HEK293 (cell line): Measurements from ENCODE around the gene CACNA1C.
A peak's percentile ranks its signal among the peaks of the same experiment; 100 is the strongest.

Experiments
- CTCF ChIA-PET: fragments of 350-600 bp; formaldehyde crosslinking; extraction: SDS; loops from one replicate; lab custom pipeline; 2021; ENCODE audit warnings: antibody characterized with exemption; lab: Yijun Ruan, JAX
- POLR2A ChIA-PET: fragments of 300-600 bp; formaldehyde crosslinking; extraction: SDS; loops from one replicate; lab custom pipeline; 2020; ENCODE audit warnings: antibody characterized with exemption, inconsistent platforms; lab: Yijun Ruan, JAX
- H3K27ac ChIP-seq: fragments of 200-500 bp; sonication (Bioruptor generic); 2 replicates; pipeline ENCODE4 v1.5.1; 2014; ENCODE audit warnings: low read depth, low read length, control low read depth, inconsistent platforms; ENCODE audit errors: extremely low read depth
- H3K36me3 ChIP-seq, 2 experiments: fragments of 200-500 bp in 1 of 2; sonication (Bioruptor generic) in 1 of 2; 1 replicate in 1 of 2; 2 replicates in 1 of 2; pipeline ENCODE4 v1.5.1; 2014 to 2017; ENCODE audit warnings: inconsistent platforms in 2 of 2, low read length in 2 of 2; ENCODE audit not compliant: control insufficient read depth in 2 of 2, insufficient read depth in 1 of 2
- H3K4me1 ChIP-seq: fragments of 200-500 bp; sonication (Bioruptor generic); 2 replicates; pipeline ENCODE4 v1.5.1; 2014; ENCODE audit warnings: mild to moderate bottlenecking, low read length, inconsistent platforms; ENCODE audit not compliant: control insufficient read depth, insufficient read depth
- H3K4me3 ChIP-seq: 2 replicates; pipeline ENCODE4 v1.5.1; 2011; ENCODE audit warnings: low read depth, mild to moderate bottlenecking, control low read depth, low read length, moderate library complexity
- H3K9me3 ChIP-seq: fragments of 200-500 bp; sonication (Bioruptor generic); 2 replicates; pipeline ENCODE4 v1.5.1; 2014; ENCODE audit warnings: low read depth, low read length, inconsistent platforms; ENCODE audit not compliant: control insufficient read depth, insufficient read depth
- ATF2 ChIP-seq: fragments of 450-650 bp; formaldehyde crosslinking; IDR thresholded peaks from 2 replicates; pipeline ENCODE4 v1.5.1; 2016; ENCODE audit warnings: missing biosample characterization, missing genetic modification characterization, low read depth
- HOXD13 ChIP-seq: sonication (generic); formaldehyde crosslinking; IDR thresholded peaks from 2 replicates; pipeline ENCODE4 v1.8.0; 2022; ENCODE audit warnings: missing genetic modification reagents, borderline replicate concordance
- ZBTB8A ChIP-seq: fragments of 450-650 bp; formaldehyde crosslinking; IDR thresholded peaks from 2 replicates; pipeline ENCODE4 v1.5.1; 2016; ENCODE audit warnings: missing biosample characterization, missing genetic modification characterization
- ZFP69B ChIP-seq: fragments of 450-650 bp; formaldehyde crosslinking; IDR thresholded peaks from 2 replicates; pipeline ENCODE4 v1.5.1; 2016; ENCODE audit warnings: missing biosample characterization, missing genetic modification characterization
- ZIC2 ChIP-seq: fragments of 450-650 bp; formaldehyde crosslinking; IDR thresholded peaks from 2 replicates; pipeline ENCODE4 v1.5.1; 2016; ENCODE audit warnings: missing biosample characterization, missing genetic modification characterization
- ZNF391 ChIP-seq: fragments of 450-650 bp; formaldehyde crosslinking; IDR thresholded peaks from 2 replicates; pipeline ENCODE4 v1.5.1; 2016; ENCODE audit warnings: low read depth, missing biosample characterization, missing genetic modification characterization, borderline replicate concordance
- ZNF549 ChIP-seq: fragments of 450-650 bp; IDR thresholded peaks from 2 replicates; pipeline ENCODE4 v1.5.1; 2018; ENCODE audit warnings: missing biosample characterization, missing genetic modification characterization, mild to moderate bottlenecking, inconsistent platforms, moderate library complexity
- ZNF707 ChIP-seq: fragments of 450-650 bp; formaldehyde crosslinking; IDR thresholded peaks from 2 replicates; pipeline ENCODE4 v1.5.1; 2016; ENCODE audit warnings: missing biosample characterization, missing genetic modification characterization
- ZSCAN18 ChIP-seq: fragments of 450-650 bp; formaldehyde crosslinking; IDR thresholded peaks from 2 replicates; pipeline ENCODE4 v1.5.1; 2016; ENCODE audit warnings: missing biosample characterization, missing genetic modification characterization
- TF ChIP-seq, protein P1 (sequence below): fragments of 450-650 bp; formaldehyde crosslinking; IDR thresholded peaks from 2 replicates; pipeline ENCODE4 v1.5.1; 2016; ENCODE audit warnings: missing biosample characterization, missing genetic modification characterization, borderline replicate concordance
- TF ChIP-seq, protein P2 (sequence below): fragments of 450-650 bp; formaldehyde crosslinking; IDR thresholded peaks from 2 replicates; pipeline ENCODE4 v1.5.1; 2017; ENCODE audit warnings: missing biosample characterization, mild to moderate bottlenecking, missing genetic modification characterization, moderate library complexity

CACNA1C gene

DNA sequence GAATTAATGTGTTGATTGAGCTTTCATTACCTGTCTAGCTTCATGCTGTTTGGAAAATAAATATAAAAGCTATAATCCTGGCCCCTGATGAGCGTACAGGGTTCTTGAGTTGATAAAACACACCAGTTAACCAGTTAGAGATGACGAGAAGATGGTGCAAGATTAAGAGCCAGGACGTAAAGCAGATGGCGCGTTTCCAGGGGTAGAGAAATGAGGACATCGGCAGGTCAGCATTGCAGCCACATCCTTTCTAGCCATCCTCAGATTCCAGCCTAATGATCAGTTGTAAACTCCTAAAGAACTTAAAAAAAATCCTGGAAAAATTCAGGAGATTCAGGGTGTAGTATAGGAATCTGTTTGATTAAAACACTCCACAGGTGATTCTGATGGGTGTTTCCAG is 203.7 kb downstream of the CACNA1C start:
- Histone ChIP-seq H3K27ac (no peak overlapping the region), H3K4me1 (no peaks in the 10 kb centered on the region), H3K9me3 (no peaks in the 10 kb centered on the region), H3K4me3 (no peak overlapping the region), H3K36me3 (no peaks in the 10 kb centered on the region)
- CTCF ChIA-PET = no interaction called here
- TF ChIP-seq, protein P1, sequence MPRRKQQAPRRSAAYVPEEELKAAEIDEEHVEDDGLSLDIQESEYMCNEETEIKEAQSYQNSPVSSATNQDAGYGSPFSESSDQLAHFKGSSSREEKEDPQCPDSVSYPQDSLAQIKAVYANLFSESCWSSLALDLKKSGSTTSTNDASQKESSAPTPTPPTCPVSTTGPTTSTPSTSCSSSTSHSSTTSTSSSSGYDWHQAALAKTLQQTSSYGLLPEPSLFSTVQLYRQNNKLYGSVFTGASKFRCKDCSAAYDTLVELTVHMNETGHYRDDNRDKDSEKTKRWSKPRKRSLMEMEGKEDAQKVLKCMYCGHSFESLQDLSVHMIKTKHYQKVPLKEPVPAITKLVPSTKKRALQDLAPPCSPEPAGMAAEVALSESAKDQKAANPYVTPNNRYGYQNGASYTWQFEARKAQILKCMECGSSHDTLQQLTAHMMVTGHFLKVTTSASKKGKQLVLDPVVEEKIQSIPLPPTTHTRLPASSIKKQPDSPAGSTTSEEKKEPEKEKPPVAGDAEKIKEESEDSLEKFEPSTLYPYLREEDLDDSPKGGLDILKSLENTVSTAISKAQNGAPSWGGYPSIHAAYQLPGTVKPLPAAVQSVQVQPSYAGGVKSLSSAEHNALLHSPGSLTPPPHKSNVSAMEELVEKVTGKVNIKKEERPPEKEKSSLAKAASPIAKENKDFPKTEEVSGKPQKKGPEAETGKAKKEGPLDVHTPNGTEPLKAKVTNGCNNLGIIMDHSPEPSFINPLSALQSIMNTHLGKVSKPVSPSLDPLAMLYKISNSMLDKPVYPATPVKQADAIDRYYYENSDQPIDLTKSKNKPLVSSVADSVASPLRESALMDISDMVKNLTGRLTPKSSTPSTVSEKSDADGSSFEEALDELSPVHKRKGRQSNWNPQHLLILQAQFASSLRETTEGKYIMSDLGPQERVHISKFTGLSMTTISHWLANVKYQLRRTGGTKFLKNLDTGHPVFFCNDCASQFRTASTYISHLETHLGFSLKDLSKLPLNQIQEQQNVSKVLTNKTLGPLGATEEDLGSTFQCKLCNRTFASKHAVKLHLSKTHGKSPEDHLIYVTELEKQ (tag by site-specific recombination) = no peak
- TF ChIP-seq ZSCAN18 (tag by site-specific recombination) (no peak), ZIC2 (tag by site-specific recombination) (0 out of 2 replicates have a peak, but pooled peaks have one; percentile 26)
- TF ChIP-seq, protein P2, sequence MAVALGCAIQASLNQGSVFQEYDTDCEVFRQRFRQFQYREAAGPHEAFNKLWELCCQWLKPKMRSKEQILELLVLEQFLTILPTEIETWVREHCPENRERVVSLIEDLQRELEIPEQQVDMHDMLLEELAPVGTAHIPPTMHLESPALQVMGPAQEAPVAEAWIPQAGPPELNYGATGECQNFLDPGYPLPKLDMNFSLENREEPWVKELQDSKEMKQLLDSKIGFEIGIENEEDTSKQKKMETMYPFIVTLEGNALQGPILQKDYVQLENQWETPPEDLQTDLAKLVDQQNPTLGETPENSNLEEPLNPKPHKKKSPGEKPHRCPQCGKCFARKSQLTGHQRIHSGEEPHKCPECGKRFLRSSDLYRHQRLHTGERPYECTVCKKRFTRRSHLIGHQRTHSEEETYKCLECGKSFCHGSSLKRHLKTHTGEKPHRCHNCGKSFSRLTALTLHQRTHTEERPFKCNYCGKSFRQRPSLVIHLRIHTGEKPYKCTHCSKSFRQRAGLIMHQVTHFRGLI (tag by site-specific recombination) = no peak
- POLR2A ChIA-PET = no interaction called here

DNA sequence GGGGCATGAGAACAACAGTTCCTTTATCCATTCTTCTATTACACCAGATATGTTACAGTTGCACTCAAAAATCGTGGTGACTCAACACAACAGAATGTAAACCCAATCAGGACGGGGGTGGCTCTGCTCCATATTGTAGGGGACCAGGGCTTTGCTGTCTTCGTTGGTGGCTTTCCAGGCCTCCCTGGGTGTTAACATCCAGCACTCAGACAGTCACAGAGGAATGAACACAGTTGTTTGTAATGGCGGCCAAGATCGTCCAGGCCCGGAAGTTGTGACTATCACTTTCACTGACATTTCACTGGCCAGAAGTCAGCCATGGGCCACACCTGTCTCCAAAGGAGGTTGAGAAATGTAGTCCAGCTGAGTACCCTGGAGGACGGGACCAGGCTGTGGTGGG is 204.1 kb downstream of the CACNA1C start:
- CTCF ChIA-PET = no interaction called here
- H3K27ac ChIP-seq = no peak overlapping the region
- H3K36me3 ChIP-seq = no peaks in the 10 kb centered on the region
- no peaks in the 10 kb centered on the region for H3K9me3 ChIP-seq
- TF ChIP-seq, protein P1 (tag by site-specific recombination) = no peak
- TF ChIP-seq ZNF707 (tag by site-specific recombination) (no peak), ZBTB8A (tag by site-specific recombination) (no peak), ATF2 (no peak), ZNF391 (tag by site-specific recombination) (no peak), HOXD13 (CRISPR knock-in tag) (no peak), ZFP69B (tag by site-specific recombination) (no peak), ZNF549 (tag by site-specific recombination) (no peak)
- POLR2A ChIA-PET = no interaction called here
- H3K4me3 ChIP-seq = no peak overlapping the region
- H3K4me1 ChIP-seq = no peaks in the 10 kb centered on the region
